Lung (tissue), 12 donors: ENCODE results near the gene CNFN. TPM values are rescaled to one million over a fixed set of nuclear protein-coding genes. Genes with fewer than 3 reads are reported as not detected.

ENCODE experiments used
- ATAC-seq: fragments of 200-7000 bp; cut with Tn5 transposase; one replicate; pipeline ENCODE4 v1.9.1; 2020; ENCODE audit warnings: moderate number of reproducible peaks; ENCODE audit not compliant: insufficient read depth, low FRiP score
- DNase-seq, 3 donors: peaks; one replicate each; pipeline ENCODE4 v3.0.0-alpha.2; 2013 to 2017
- H3K27ac ChIP-seq, 2 donors: one replicate each; pipeline ENCODE4 v1.5.1; 2013; ENCODE audit warnings: mild to moderate bottlenecking in 2 of 2, moderate library complexity in 2 of 2, control low read depth in 1 of 2, inconsistent platforms in 1 of 2, low read depth in 1 of 2, low read length in 1 of 2
- H3K27me3 ChIP-seq, 3 donors: one replicate each; pipeline ENCODE4 v1.5.1; 2013; ENCODE audit warnings: low read length in 2 of 3; ENCODE audit not compliant: control insufficient read depth in 3 of 3, insufficient read depth in 3 of 3
- H3K36me3 ChIP-seq, 4 donors: one replicate each; pipeline ENCODE4 v1.5.1; 2013; ENCODE audit warnings: low read length in 4 of 4, mild to moderate bottlenecking in 1 of 4, moderate library complexity in 1 of 4; ENCODE audit not compliant: control insufficient read depth in 4 of 4, insufficient read depth in 4 of 4
- H3K4me1 ChIP-seq, 5 donors: one replicate each; pipeline ENCODE4 v1.5.1; 2013; ENCODE audit warnings: low read length in 5 of 5, mild to moderate bottlenecking in 2 of 5, moderate library complexity in 1 of 5; ENCODE audit not compliant: control insufficient read depth in 5 of 5, insufficient read depth in 5 of 5
- H3K4me3 ChIP-seq: one replicate; pipeline ENCODE4 v1.5.1; 2013; ENCODE audit warnings: mild to moderate bottlenecking, control low read depth, moderate library complexity
- H3K9ac ChIP-seq, 2 donors: one replicate each; pipeline ENCODE4 v1.5.1; 2013; ENCODE audit warnings: low read length in 2 of 2, control low read depth in 1 of 2; ENCODE audit not compliant: insufficient read depth in 1 of 2
- H3K9me3 ChIP-seq, 4 donors: one replicate each; pipeline ENCODE4 v1.5.1; 2013; ENCODE audit warnings: low read length in 3 of 4, mild to moderate bottlenecking in 1 of 4, moderate library complexity in 1 of 4; ENCODE audit not compliant: control insufficient read depth in 4 of 4, insufficient read depth in 3 of 4
- WGBS, 2 donors: extraction: QIAGEN DNeasy Blood & Tissue Kit; methylation state at CpG; one replicate each; pipeline ENCODE4 v1.1.7; 2013; 5-methylcytosine and 5-hydroxymethylcytosine counted together
- polyA plus RNA-seq, 2 donors: library from polyadenylated mRNA; stranded (reverse); fragments of 200-250 nt; gene quantifications; one replicate each; pipeline ENCODE4 v1.2.1, GENCODE V29; 2013
- total RNA-seq, 2 donors: library from RNA; depleted of rRNA in 1 of 2; stranded (reverse); fragments of >200 nt in 1 of 2; gene quantifications; one replicate each; pipeline ENCODE4 v1.2.1, GENCODE V29; 2014 to 2021
- TF ChIP-seq, protein P1 (sequence below): IDR thresholded peaks from 2 replicates; pipeline ENCODE4 v1.5.1; 2012; ENCODE audit warnings: mild to moderate bottlenecking; ENCODE audit errors: control extremely low read depth, extremely low read depth
- donor health status: control.
- donor health status: control.
- donor health status: Bipolar disorder and iron deficiency.
- donor health status: healthy.
- donor health status: DM: yes; HTN: yes; CAD: no.

The CNFN gene
- total and polyA plus RNA-seq, 4 donors = 1.0 to 4.1 (median 2.2) TPM; not detected in 1

DNA sequence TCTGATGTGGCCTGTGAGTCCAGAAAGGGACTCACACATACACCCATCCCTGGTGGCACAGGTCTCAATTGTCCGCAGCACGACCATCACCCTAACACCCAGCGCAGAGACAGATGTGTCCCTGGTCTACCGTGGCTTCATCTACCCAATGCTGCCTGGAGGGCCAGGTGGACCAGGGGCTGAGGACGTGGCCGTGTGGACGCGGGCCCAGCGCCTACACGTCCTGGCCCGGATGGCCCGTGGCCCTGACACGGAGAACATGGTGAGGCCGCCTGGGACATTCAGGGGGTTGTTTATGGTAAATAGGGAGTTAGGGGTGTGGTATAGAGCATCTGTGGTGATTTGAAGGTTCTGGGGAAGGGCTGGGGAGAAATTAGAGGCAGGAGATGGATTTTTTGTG, 41.9 kb downstream of the CNFN start:
- Histone ChIP-seq H3K4me1 (no peaks in the 10 kb centered on the region), H3K4me3 (no peak overlapping the region), H3K27ac (no peak overlapping the region), H3K27me3 (no peaks in the 10 kb centered on the region), H3K9me3 (no peaks in the 10 kb centered on the region), H3K9ac (no peak overlapping the region), H3K36me3 (peaks cover 0 to 21% (median 16%) of the 10 kb centered on the region in 4 donors)
- DNase-seq (no peak), ATAC-seq (no peak)
- WGBS, 2 donors = 96 to 98% methylated on average over 14 of the region's 14 CpGs
- TF ChIP-seq, protein P1, sequence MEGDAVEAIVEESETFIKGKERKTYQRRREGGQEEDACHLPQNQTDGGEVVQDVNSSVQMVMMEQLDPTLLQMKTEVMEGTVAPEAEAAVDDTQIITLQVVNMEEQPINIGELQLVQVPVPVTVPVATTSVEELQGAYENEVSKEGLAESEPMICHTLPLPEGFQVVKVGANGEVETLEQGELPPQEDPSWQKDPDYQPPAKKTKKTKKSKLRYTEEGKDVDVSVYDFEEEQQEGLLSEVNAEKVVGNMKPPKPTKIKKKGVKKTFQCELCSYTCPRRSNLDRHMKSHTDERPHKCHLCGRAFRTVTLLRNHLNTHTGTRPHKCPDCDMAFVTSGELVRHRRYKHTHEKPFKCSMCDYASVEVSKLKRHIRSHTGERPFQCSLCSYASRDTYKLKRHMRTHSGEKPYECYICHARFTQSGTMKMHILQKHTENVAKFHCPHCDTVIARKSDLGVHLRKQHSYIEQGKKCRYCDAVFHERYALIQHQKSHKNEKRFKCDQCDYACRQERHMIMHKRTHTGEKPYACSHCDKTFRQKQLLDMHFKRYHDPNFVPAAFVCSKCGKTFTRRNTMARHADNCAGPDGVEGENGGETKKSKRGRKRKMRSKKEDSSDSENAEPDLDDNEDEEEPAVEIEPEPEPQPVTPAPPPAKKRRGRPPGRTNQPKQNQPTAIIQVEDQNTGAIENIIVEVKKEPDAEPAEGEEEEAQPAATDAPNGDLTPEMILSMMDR = no peak

DNA sequence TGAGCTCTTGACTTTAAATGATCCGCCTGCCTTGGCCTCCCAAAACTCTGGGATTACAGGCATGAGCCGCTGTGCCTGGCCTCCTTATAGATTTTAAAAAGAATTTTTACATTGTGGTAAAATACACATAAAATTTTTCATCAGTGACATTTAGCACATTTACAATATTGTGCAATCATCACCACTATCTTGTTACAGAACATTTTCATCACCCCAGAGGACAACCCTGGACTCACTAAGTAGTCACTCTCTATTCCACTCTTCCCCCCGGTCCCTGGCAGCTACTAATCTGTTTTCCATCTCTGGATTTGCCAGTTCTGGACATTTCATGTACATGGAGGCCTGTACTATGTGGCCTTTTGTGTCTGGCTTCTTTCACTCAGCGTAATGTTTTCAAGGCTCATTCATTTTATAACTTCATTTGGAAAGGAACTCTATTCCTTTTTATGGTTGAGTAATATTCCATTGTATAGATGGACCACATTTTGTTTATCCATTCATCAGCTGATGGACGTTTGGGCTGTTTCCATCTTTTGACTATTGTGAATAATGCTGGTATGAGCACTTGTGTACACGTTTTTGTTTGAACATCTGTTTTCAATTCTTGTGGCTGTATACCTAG, 44.8 kb downstream of the CNFN start:
- Histone ChIP-seq H3K9me3 (no peaks in the 10 kb centered on the region), H3K4me3 (no peak overlapping the region), H3K27me3 (no peaks in the 10 kb centered on the region), H3K4me1 (no peaks in the 10 kb centered on the region), H3K36me3 (peaks cover 0 to 20% (median 12%) of the 10 kb centered on the region in 4 donors), H3K9ac (no peak overlapping the region), H3K27ac (no peak overlapping the region)
- TF ChIP-seq, protein P1 = no peak
- ATAC-seq = no peak
- DNase-seq = no peak
- 87 to 89% methylated on average over 6 of the region's 6 CpGs for WGBS, 2 donors

DNA sequence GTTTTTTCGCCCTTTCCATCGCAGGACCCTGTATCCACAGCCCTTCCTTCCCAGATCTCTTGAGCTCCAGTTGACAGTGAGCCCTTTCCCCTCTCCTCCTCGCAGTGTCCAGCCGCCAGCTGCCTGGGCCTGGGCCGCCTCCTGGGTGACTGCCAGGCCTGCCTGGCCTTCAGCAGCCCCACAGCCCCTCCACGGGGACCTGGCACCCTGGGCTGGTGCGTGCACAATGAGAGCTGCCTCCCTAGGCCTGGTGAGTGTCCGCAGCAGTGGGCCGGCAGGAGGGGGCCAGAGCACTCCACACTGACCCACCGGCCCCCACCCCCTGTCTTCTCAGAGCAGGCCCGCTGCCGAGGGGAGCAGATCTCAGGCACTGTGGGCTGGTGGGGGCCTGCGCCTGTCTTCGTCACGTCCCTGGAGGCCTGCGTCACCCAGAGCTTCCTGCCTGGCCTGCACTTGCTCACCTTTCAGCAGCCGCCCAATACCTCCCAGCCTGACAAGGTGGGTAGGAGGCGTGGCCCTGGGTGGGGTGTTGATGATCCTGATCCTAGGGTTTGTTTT, 45.7 kb downstream of the CNFN start:
- TF ChIP-seq, protein P1 = no peak
- peaks cover 0 to 18% (median 11%) of the 10 kb centered on the region in 4 donors for H3K36me3 ChIP-seq
- DNase-seq (no peak), ATAC-seq (no peak)
- no peak overlapping the region for H3K27ac ChIP-seq
- no peaks in the 10 kb centered on the region for H3K27me3 ChIP-seq
- H3K9me3 ChIP-seq = no peaks in the 10 kb centered on the region
- no peak overlapping the region for H3K9ac ChIP-seq
- H3K4me1 ChIP-seq = no peaks in the 10 kb centered on the region
- WGBS, 2 donors = 93 to 95% methylated on average over 17 to 18 of the region's 18 CpGs
- H3K4me3 ChIP-seq = no peak overlapping the region
